Fibroblast of lung (primary cell): ENCODE measurements around the gene FAM222A. TPM values are rescaled to one million over a fixed set of nuclear protein-coding genes. Genes with fewer than 3 reads are reported as not detected.

Experiments
- DNase-seq, 2 donors: peaks; one replicate each; pipeline versions ENCODE4 v3.0.0 to v3.0.0-alpha.2; 2010; ENCODE audit warnings: low read depth in 2 of 2
- H2AFZ ChIP-seq: 2 replicates; pipeline ENCODE4 v1.5.1; 2012; ENCODE audit warnings: low read length, control low read depth, inconsistent platforms
- H3K27ac ChIP-seq: 2 replicates; pipeline ENCODE4 v1.5.1; 2011; ENCODE audit warnings: low read length, control low read depth; ENCODE audit not compliant: insufficient read depth
- H3K27me3 ChIP-seq: 2 replicates; pipeline ENCODE4 v1.5.1; 2011; ENCODE audit warnings: mild to moderate bottlenecking, low read length; ENCODE audit not compliant: control insufficient read depth, insufficient read depth
- H3K36me3 ChIP-seq: 2 replicates; pipeline ENCODE4 v1.5.1; 2011; ENCODE audit warnings: low read length; ENCODE audit not compliant: control insufficient read depth, insufficient read depth
- H3K4me1 ChIP-seq: 2 replicates; pipeline ENCODE4 v1.5.1; 2011; ENCODE audit warnings: low read length; ENCODE audit not compliant: control insufficient read depth, insufficient read depth; ENCODE audit errors: extremely low read depth
- H3K4me2 ChIP-seq: 2 replicates; pipeline ENCODE4 v1.5.1; 2011; ENCODE audit warnings: low read length, control low read depth; ENCODE audit not compliant: insufficient read depth; ENCODE audit errors: extremely low read depth
- H3K4me3 ChIP-seq, 4 experiments: fragments of 200-600 bp in 1 of 4; sonication (generic) in 1 of 4; replicated peaks in 1 of 4; 2 replicates each; pipeline ENCODE4 v1.5.1; 2011 to 2016; ENCODE audit warnings: low read length in 4 of 4, low read depth in 3 of 4, mild to moderate bottlenecking in 3 of 4, control low read depth in 2 of 4, inconsistent platforms in 1 of 4, mixed read lengths in 1 of 4; ENCODE audit not compliant: insufficient read depth in 1 of 4; ENCODE audit errors: control extremely low read depth in 1 of 4
- H3K79me2 ChIP-seq: 2 replicates; pipeline ENCODE4 v1.5.1; 2012; ENCODE audit warnings: mild to moderate bottlenecking, low read length, inconsistent platforms; ENCODE audit not compliant: control insufficient read depth, insufficient read depth
- H3K9ac ChIP-seq: 2 replicates; pipeline ENCODE4 v1.5.1; 2011; ENCODE audit warnings: mild to moderate bottlenecking, low read length, control low read depth; ENCODE audit not compliant: insufficient read depth
- H3K9me3 ChIP-seq: 2 replicates; pipeline ENCODE4 v1.5.1; 2012; ENCODE audit warnings: low read depth, low read length; ENCODE audit not compliant: control insufficient read depth, insufficient read depth
- H4K20me1 ChIP-seq: 2 replicates; pipeline ENCODE4 v1.5.1; 2011; ENCODE audit warnings: low read length; ENCODE audit not compliant: control insufficient read depth, insufficient read depth; ENCODE audit errors: extremely low read depth
- CTCF ChIP-seq, 2 donors: IDR thresholded peaks in 1 of 2; conservative IDR thresholded peaks in 1 of 2; 1 replicate in 1 of 2; 2 replicates in 1 of 2; pipeline ENCODE4 v1.5.1; 2011 to 2012; ENCODE audit warnings: low read length in 2 of 2, control low read depth in 1 of 2, inconsistent platforms in 1 of 2, low read depth in 1 of 2, mild to moderate bottlenecking in 1 of 2
- EZH2 ChIP-seq: IDR thresholded peaks from 2 replicates; pipeline ENCODE4 v1.5.1; 2012; ENCODE audit warnings: low read length, control low read depth, mild to moderate bottlenecking; ENCODE audit errors: missing control alignments
- polyA plus RNA-seq, 2 donors: library from polyadenylated mRNA; depleted of rRNA in 1 of 2; stranded (reverse) in 1 of 2; unstranded in 1 of 2; fragments of >200 nt; gene quantifications; 2 replicates each; pipeline ENCODE4 v1.2.1, GENCODE V29; 2011 to 2012; ENCODE audit warnings: missing spikeins in 1 of 2
- total RNA-seq: library from RNA; depleted of rRNA; stranded (reverse); fragments of >200 nt; gene quantifications from 2 replicates; pipeline ENCODE4 v1.2.1, GENCODE V29; 2014

Gene FAM222A
- total and polyA plus RNA-seq, 2 donors (not counting 1 experiment from before 2014, with no cell fraction given), result 0.05 TPM; not detected in 1

DNA sequence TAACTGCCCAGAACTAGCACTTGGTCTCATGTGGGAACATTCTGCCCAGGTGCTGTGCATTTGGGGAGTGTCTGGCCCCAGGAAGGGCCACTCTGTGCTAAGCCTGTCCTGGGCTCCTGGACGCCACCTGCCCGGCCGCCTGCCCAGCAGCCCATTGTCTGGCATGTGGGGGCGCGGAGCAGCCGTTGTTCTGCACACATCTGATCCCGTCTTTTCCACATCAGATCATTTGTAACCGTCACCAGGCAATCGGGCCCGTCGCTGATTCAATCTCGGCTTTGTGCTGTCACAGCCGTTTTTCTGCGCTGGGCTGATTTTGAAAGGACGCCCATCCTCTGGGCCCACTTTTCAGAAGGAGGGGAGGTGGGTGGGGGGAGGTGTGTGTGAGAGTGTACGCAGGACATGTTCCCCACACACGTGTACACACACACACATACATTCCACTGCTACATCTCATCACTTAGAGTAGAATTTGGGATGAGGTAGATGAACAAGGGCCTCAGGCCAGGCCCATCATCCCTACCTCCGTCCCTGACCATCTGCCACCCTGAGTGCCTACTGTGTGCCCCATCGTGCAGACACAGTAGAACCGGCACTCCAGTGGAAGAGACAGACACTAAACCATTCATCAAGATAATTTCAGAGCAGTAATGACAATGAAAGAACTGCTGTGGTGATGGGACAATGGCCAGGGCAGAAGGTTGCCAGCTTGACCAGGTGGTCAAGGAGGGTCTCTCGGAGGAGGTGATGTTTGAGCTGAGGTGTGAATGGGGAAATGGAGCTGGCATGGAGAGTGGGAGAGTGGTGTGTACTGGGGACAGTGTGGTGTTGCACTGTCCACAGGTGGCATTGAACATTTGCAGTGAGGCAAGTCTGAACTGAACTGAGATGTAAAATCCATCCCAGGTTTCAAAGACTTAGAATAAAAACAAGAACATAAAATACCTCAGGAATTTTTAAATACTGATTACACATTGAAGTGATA, 19.0 kb downstream of the FAM222A start:
- no peak overlapping the region for H3K27ac ChIP-seq
- no peak overlapping the region for H3K9ac ChIP-seq
- no peaks in the 10 kb centered on the region for H3K4me1 ChIP-seq
- H3K36me3 ChIP-seq, result no peaks in the 10 kb centered on the region
- H4K20me1 ChIP-seq, result no peaks in the 10 kb centered on the region
- no peak for DNase-seq
- H3K27me3 ChIP-seq, result peaks cover 12% of the 10 kb centered on the region
- H2AFZ ChIP-seq, result no peak overlapping the region
- TF ChIP-seq EZH2, result no peak
- TF ChIP-seq CTCF (conservative IDR thresholded peaks at IDR 0.05 in 1 of 2, IDR thresholded peaks at IDR 0.05 in 1 of 2; ENCODE audit: low read depth in 1 of 2, low read length in 2 of 2), result no peak
- no peak overlapping the region for H3K4me3 ChIP-seq
- H3K4me2 ChIP-seq, result no peak overlapping the region
- H3K9me3 ChIP-seq, result no peaks in the 10 kb centered on the region
- no peaks in the 10 kb centered on the region for H3K79me2 ChIP-seq

DNA sequence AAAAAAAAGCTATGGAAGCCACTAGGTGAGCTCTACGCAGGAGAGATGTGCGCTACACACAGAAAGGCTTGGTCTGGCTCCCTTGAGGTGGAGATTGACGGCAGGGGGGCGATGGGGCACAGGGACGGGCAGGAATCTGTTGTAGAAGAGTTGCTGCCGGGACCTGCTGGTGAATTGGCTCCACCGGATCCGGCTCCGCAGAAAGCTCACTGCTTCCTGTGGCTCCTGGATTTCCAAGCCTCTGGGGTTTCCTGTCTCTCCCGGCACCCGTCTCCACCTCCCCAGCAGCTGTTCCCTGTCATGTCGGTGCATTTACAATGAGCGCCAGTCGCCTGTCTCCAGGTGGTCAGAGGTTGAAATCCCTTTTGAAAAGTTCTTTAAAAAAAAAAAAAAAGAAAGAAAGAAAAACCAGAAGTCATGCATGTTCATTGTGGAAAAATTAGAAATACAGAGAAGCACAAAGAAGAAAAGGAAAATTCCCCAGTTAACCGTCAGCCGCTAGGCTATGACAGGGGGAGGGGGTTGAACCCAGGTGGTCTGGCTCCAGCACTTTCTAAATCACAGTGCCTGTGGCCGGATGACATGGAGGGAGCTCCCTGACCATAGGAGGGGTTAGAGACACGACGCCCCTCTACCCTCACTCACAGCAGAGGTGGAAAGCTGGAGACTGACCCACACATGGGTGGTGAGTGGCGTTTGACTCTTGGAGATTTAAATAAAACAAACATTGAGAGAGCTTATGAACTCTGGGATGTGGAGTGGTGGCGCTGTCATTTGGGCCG, 20.8 kb downstream of the FAM222A start:
- peak in 1 of 2 donors; percentile 21 for DNase-seq
- H2AFZ ChIP-seq, result no peak overlapping the region
- H3K4me2 ChIP-seq, result no peak overlapping the region
- no peaks in the 10 kb centered on the region for H4K20me1 ChIP-seq
- no peak overlapping the region for H3K27ac ChIP-seq
- no peak overlapping the region for H3K9ac ChIP-seq
- no peak overlapping the region for H3K4me3 ChIP-seq
- TF ChIP-seq CTCF (conservative IDR thresholded peaks at IDR 0.05 in 1 of 2, IDR thresholded peaks at IDR 0.05 in 1 of 2; ENCODE audit: low read depth in 1 of 2, low read length in 2 of 2) (no peak), EZH2 (peak; percentile 18)
- H3K27me3 ChIP-seq, result peaks cover 12% of the 10 kb centered on the region
- H3K36me3 ChIP-seq, result no peaks in the 10 kb centered on the region
- no peaks in the 10 kb centered on the region for H3K79me2 ChIP-seq
- no peaks in the 10 kb centered on the region for H3K9me3 ChIP-seq
- H3K4me1 ChIP-seq, result no peaks in the 10 kb centered on the region

DNA sequence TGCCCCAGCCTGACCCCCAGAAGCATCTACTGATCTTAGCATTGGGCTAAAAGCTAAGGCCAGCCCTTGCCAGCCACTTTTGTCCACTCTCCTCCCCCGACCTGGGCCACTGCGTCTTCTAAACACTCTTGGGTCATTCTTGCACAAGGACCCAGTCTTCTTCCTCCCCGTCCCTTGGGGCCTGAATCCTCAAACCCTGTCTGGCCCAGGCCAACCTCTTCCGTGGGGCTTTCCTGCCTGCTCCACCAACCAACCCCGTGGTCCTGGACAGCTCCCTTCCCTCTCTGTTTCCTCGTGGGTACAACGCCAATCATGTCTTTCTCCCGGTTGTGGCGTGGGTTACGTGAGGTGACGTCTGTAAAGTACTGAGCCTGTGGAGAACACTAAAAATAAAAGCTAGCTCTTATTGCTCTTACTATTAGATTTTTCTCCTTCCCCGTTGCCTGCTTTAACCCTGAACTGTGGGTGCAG, 21.5 kb downstream of the FAM222A start:
- no peaks in the 10 kb centered on the region for H3K4me1 ChIP-seq
- H3K9me3 ChIP-seq, result no peaks in the 10 kb centered on the region
- H3K4me3 ChIP-seq, result no peak overlapping the region
- H2AFZ ChIP-seq, result no peak overlapping the region
- no peaks in the 10 kb centered on the region for H3K36me3 ChIP-seq
- peaks cover 12% of the 10 kb centered on the region for H3K27me3 ChIP-seq
- no peaks in the 10 kb centered on the region for H4K20me1 ChIP-seq
- no peak for DNase-seq
- no peak overlapping the region for H3K9ac ChIP-seq
- H3K4me2 ChIP-seq, result no peak overlapping the region
- H3K27ac ChIP-seq, result no peak overlapping the region
- no peak for TF ChIP-seq CTCF (conservative IDR thresholded peaks at IDR 0.05 in 1 of 2, IDR thresholded peaks at IDR 0.05 in 1 of 2; ENCODE audit: low read depth in 1 of 2, low read length in 2 of 2)
- TF ChIP-seq EZH2, result no peak
- no peaks in the 10 kb centered on the region for H3K79me2 ChIP-seq
